Subcutaneous adipose tissue (tissue), 4 donors: Measurements from ENCODE around the gene TCP11. TPM values are rescaled to one million over a fixed set of nuclear protein-coding genes. Genes with fewer than 3 reads are reported as not detected.

Source experiments
- CTCF ChIP-seq: fragments of 450-650 bp; IDR thresholded peaks from one replicate; pipeline ENCODE4 v1.5.1; 2016; ENCODE audit warnings: low read depth, mild to moderate bottlenecking, control low read depth, antibody characterized with exemption, moderate library complexity
- total RNA-seq, 4 donors: library from RNA; depleted of rRNA; stranded (reverse); fragments of >200 nt; gene quantifications; one replicate each; pipeline ENCODE4 v1.1.0, GENCODE V29; 2016

The TCP11 gene
- total RNA-seq, 4 donors from 2014 or later = not detected

- TF ChIP-seq CTCF = no peak
Measured at GRCh38 chr6:35178012-35178411, 36.9 kb upstream of the TCP11 start.

DNA sequence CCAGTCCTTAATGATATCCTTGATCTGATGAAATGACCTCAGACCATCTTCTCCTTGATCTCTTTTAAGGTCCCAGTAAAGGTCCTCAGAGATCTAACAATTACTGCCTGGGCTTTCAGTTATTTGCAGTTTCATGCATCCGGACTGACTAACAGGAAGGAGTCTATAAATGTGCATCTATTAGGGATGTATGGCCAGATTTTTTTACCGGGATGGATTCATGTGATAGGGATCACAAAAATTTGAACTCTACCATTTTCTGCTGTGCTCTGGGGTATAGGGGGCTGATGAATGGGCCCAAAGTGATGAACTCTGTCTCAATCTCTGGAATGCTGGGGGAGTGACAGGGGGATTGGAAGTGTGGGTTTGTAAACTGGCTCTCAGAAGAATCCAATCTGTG lies 36.5 kb upstream of the TCP11 start:
- no peak for TF ChIP-seq CTCF

DNA sequence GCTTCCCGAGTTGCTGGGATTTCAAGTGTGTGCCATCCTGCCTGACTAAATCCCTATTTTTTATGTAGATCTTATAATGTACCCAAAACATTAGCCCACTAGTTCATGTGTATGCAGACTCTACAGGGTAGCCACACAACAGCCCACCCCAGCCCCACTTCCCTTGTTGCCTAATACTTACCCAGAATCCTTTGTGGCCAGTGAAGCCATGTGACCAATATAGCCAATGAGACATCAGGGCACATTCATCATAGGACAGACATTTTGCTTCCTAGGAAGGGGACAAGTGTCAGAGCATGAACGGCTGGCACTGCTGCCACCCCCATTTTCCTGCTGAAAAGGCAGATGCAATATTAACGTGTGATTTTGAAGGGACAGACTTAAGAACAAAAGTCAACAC lies 36.0 kb upstream of the TCP11 start:
- no peak for TF ChIP-seq CTCF

GRCh38 chr6:35176301-35177024 lies 35.3 kb upstream of the TCP11 start:
- TF ChIP-seq CTCF = no peak

DNA sequence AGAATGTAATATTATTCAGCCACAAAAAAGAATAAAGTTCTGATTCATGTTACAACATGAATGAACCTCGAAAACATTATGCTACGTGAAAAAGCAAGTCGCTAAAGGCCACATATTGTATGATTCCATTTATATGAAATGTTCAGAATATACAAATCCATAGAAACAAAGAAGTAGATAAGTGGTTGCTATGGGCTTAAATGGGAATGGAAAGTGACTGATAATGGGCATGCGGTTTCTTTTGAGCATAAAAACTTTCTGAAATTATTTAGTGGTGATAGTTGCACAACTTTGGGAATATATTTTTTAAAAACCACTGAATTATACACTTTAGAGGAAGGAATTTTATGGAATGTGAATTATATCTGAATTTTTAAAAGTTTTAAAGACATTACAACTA lies 33.4 kb upstream of the TCP11 start:
- no peak for TF ChIP-seq CTCF

GRCh38 chr6:35174088-35174434 lies 32.9 kb upstream of the TCP11 start:
- TF ChIP-seq CTCF = no peak

- no peak for TF ChIP-seq CTCF
Measured at GRCh38 chr6:35173427-35174087, 32.4 kb upstream of the TCP11 start.
